A549 treated with CpdA at 1 μM for 4 hours (cell line): ENCODE results near the gene RPL34. TPM values are rescaled to one million over a fixed set of nuclear protein-coding genes. Genes with fewer than 3 reads are reported as not detected.

ENCODE experiments used
- total RNA-seq: library from RNA; stranded (reverse); fragments of 200-300 nt; extraction: Qiagen RNA extraction; gene quantifications from 5 replicates; pipeline ENCODE4 v1.2.3, GENCODE V29; 2022; ENCODE audit warnings: low read depth

Gene RPL34
- 879 to 943 TPM (median 935 TPM) in 5 replicates for total RNA-seq

DNA sequence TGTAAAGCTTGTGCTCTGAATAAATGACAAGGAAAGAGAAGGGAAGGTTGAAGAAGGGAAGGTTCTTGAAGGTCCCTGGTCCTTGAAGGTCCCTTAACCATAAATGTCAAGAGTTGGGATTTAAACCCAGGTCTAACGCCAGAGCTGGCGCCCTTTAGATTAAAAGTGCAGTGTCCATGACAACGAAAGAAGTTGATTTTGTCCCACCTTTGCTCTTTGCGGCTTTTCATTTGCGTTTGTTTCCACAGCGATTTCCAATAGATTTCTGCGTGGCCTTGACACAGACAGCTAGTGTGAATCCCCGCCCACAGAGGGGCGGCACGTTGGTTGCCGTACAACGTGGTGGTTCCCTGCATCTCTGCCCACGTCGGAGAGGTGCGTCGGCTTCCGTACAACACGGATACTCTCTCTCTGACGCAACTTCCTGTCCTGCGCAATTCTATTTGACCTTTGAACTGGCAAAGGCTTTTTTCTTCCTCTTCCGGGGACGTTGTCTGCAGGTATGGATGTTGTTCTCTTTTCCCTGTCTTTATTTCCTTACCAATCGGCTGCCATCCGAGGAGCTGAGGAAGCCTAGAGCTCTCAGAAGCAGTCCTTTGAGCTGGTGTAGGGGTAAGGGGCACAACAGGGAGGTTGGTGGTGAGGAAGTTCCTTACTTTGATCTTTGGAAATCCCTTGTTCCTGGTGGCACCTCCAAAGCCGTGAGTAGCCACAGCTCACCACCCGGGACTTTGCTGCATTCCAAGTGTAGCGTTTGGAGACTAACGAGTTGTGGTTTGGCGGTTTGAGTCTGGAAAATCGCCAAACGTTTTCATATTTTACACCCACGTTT, at the start of gene RPL34:
RPL34 (plus strand) TSS at position 476 of the 832 bp plus-strand sequence. CDS start 1,384 bp downstream, outside the sequence.

DNA sequence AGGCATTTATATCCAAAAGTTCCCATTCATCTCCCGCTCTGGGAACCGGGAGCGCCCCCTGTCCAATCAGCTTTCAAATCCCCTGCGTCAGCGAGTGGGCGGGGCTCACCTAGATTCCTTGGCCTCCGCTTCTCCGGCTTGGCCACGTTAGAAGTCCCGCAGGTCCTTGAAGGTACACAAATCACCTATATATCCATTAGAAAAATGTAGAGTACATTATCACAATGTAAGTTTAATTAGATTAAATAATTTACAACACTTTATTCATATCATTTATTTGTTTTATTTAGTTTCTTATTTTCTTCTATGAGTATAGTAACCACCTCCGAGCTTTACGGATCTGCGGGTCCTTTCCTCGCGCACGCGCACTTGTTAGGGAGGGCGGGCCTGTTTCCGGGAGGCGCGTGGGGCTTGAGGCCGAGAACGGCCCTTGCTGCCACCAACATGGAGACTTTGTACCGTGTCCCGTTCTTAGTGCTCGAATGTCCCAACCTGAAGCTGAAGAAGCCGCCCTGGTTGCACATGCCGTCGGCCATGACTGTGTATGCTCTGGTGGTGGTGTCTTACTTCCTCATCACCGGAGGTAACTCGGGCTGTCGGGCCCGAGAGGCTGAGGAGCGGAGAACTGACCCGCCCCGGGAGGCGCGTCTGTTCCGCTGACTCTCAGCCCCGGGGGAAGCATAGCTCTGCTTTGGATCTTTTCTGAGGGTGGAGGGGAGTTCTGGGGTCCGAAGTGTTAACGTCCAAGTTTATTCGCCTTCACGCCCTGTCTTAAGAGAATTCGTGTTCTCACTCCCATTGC, 30.0 kb downstream of the RPL34 start, which contains the start of gene OSTC:
OSTC (plus strand) TSS at position 388 of the 802 bp plus-strand sequence; CDS start at position 445, 57 bp downstream.

Other genes starting within 250 kb of the RPL34 start
- gene OSTC, start 30.0 kb downstream of the RPL34 start, total RNA-seq: 97.0 to 120 TPM (median 97.8 TPM) in 5 replicates
- gene ETNPPL, start 142.5 kb downstream of the RPL34 start, total RNA-seq: not detected in 5 replicates